GM18517 (cell line): ENCODE measurements around the gene INTS2.
"Not testable (repeated sequence)": the region's sequence is repeated elsewhere in the genome, so short reads cannot be mapped to it uniquely, and the experiment has no call there.

Experiments
- ATAC-seq: cut with Tn5 transposase; IDR thresholded peaks from one replicate; pipeline ENCODE4 v1.9.1; 2021; ENCODE audit warnings: mild to moderate bottlenecking, moderate library complexity; ENCODE audit not compliant: unreplicated experiment

The INTS2 gene

GRCh38 chr17:61848896-61849295, 78.9 kb downstream of the INTS2 start:
- ATAC-seq, result no peak

GRCh38 chr17:61848247-61848646, 79.5 kb downstream of the INTS2 start:
- no peak for ATAC-seq

GRCh38 chr17:61847659-61848058, 80.1 kb downstream of the INTS2 start:
- no peak for ATAC-seq

- ATAC-seq, result no peak
These were observed 80.9 kb downstream of the INTS2 start for GRCh38 chr17:61846761-61847375.

- no peak for ATAC-seq
These were observed 81.7 kb downstream of the INTS2 start for GRCh38 chr17:61846088-61846487.

GRCh38 chr17:61843435-61843834, 84.3 kb downstream of the INTS2 start:
- no peak for ATAC-seq

- no peak for ATAC-seq
These were observed 84.9 kb downstream of the INTS2 start for GRCh38 chr17:61842899-61843298.

GRCh38 chr17:61839300-61839786, 88.4 kb downstream of the INTS2 start:
- ATAC-seq, result no peak

GRCh38 chr17:61837175-61838051, 90.4 kb downstream of the INTS2 start:
- ATAC-seq, result no peak

GRCh38 chr17:61836266-61837174, 91.3 kb downstream of the INTS2 start:
- no peak for ATAC-seq

- ATAC-seq, result no peak
These were observed 92.2 kb downstream of the INTS2 start for GRCh38 chr17:61835606-61836005.

GRCh38 chr17:61834610-61835009, 93.2 kb downstream of the INTS2 start:
- no peak for ATAC-seq

- no peak for ATAC-seq
These were observed 94.1 kb downstream of the INTS2 start for GRCh38 chr17:61833536-61834193.

GRCh38 chr17:61832463-61832862, 95.3 kb downstream of the INTS2 start:
- no peak for ATAC-seq

- no peak for ATAC-seq
These were observed 96.7 kb downstream of the INTS2 start for GRCh38 chr17:61831099-61831498.

GRCh38 chr17:61828694-61829093, 99.1 kb downstream of the INTS2 start:
- ATAC-seq, result no peak

- no peak for ATAC-seq
These were observed 100.0 kb downstream of the INTS2 start for GRCh38 chr17:61827649-61828395.

- ATAC-seq, result not testable (repeated sequence)
These were observed 100.9 kb downstream of the INTS2 start for GRCh38 chr17:61826866-61827265.

- not testable (repeated sequence) for ATAC-seq
These were observed 101.6 kb downstream of the INTS2 start for GRCh38 chr17:61826198-61826597.
